ENCODE measurements around the gene CTAG2.
"Not testable (repeated sequence)": the region's sequence is repeated elsewhere in the genome, so short reads cannot be mapped to it uniquely, and the experiment has no call there.

DNA sequence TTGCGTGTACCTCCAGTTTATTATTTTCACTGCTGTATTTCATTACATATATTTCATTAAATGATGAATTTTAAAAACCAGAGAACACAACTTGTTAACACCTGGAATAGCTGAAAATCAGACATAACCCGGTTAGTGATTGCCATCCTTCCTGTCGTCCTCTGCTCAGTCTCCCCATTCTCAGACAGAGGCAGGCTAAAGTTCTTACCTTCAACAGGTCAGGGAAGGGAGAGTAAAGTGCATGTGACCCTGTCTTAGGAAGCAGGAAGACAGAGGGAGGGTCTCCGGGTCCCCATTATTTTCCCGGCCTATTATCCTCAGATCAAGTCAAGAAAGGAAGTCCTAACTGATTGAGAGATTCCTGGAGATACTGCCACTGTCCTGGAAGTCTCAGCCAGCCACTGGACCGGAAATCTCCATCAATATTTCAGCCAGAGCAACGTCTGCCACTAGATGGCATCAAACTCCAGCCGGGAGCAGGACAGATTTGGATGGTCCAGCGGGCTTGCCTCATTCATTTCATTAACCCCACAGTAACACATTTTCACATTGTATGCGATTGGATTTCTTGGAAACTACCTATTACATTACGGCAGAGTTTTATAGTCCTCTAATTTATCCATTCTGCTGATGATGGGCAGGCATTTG lies 32.5 kb downstream of the CTAG2 start:
- not testable (repeated sequence) for TF ChIP-seq EZH2phosphoT487 (IDR thresholded peaks at IDR 0.05; ENCODE audit: insufficient read depth, low read depth); EZH2 (IDR thresholded peaks at IDR 0.05; ENCODE audit: insufficient read depth, poor library complexity, severe bottlenecking)

All from GM23248 (cell line).